Body of pancreas (tissue), 4 donors: ENCODE data around the gene RASGRF2. TPM values are rescaled to one million over a fixed set of nuclear protein-coding genes. Genes with fewer than 3 reads are reported as not detected.

Source experiments
- ATAC-seq: fragments of 150-250 bp; one replicate; pipeline ENCODE4 v1.9.1; 2016
- DNase-seq, 4 donors: peaks; one replicate each; pipeline ENCODE4 v3.0.0-alpha.2; 2019
- H3K27ac ChIP-seq, 4 donors: fragments of 200-600 bp; sonication (generic); 1 replicate in 3 of 4; 2 replicates in 1 of 4; pipeline versions ENCODE4 v1.5.1 to v1.6.1; 2016 to 2019; ENCODE audit warnings: mild to moderate bottlenecking in 1 of 4, mixed read lengths in 1 of 4, moderate library complexity in 1 of 4
- H3K27me3 ChIP-seq, 2 donors: fragments of 200-600 bp; sonication (generic); one replicate each; pipeline ENCODE4 v1.6.0; 2016; ENCODE audit warnings: mild to moderate bottlenecking in 1 of 2
- H3K36me3 ChIP-seq, 2 donors: fragments of 200-600 bp; sonication (generic); replicated peaks in 1 of 2; 2 replicates each; pipeline ENCODE4 v1.5.1; 2016; ENCODE audit warnings: low read depth in 2 of 2; ENCODE audit not compliant: insufficient read depth in 1 of 2
- H3K4me1 ChIP-seq: fragments of 200-600 bp; sonication (generic); one replicate; pipeline ENCODE4 v1.6.0; 2016
- H3K4me3 ChIP-seq, 2 donors: fragments of 200-600 bp; sonication (generic); 1 replicate in 1 of 2; 2 replicates in 1 of 2; pipeline ENCODE4 v1.5.1; 2016 to 2019
- H3K9me3 ChIP-seq, 3 donors: fragments of 200-600 bp; sonication (generic); 1 replicate in 2 of 3; 2 replicates in 1 of 3; pipeline ENCODE4 v1.5.1; 2016
- CTCF ChIP-seq, 7 experiments: fragments of 450-650 bp in 4 of 7; fragments of 200-600 bp in 3 of 7; sonication (generic) in 3 of 7; IDR thresholded peaks; one replicate each; pipeline ENCODE4 v1.5.1; 2016 to 2019; ENCODE audit warnings: antibody characterized with exemption in 7 of 7
- POLR2A ChIP-seq, 3 donors: fragments of 450-650 bp; IDR thresholded peaks; one replicate each; pipeline ENCODE4 v1.6.1; 2016; ENCODE audit warnings: antibody characterized with exemption in 3 of 3, mild to moderate bottlenecking in 2 of 3
- WGBS, 2 donors: methylation state at CpG; one replicate each; pipeline ENCODE4 v1.1.5; 2017; 5-methylcytosine and 5-hydroxymethylcytosine counted together
- intact Hi-C: fragments of 100-400 bp; cut with DNase I; formaldehyde crosslinking; loops from one replicate; pipeline ENCODE4 v1.15.1; 2023
- total RNA-seq, 2 donors: library from RNA; depleted of rRNA; stranded (reverse); fragments of >200 nt; gene quantifications; one replicate each; pipeline ENCODE4 v1.1.0, GENCODE V29; 2016

The RASGRF2 gene
- total RNA-seq, 2 donors from 2014 or later = 1.6 to 3.6 TPM

- ATAC-seq (no peak), DNase-seq (no peak)
- H3K4me3 ChIP-seq = no peak overlapping the region
- no peak overlapping the region for H3K27ac ChIP-seq
- H3K9me3 ChIP-seq = no peaks in the 10 kb centered on the region
- no peaks in the 10 kb centered on the region for H3K27me3 ChIP-seq
- intact Hi-C loops = no loop called here
- no peaks in the 10 kb centered on the region for H3K36me3 ChIP-seq
- WGBS, 2 donors = 63 to 69% methylated on average over 2 of the region's 2 CpGs
- no peak for TF ChIP-seq CTCF (IDR thresholded peaks at IDR 0.05)
- no peak for TF ChIP-seq POLR2A (IDR thresholded peaks at IDR 0.05)
- no peaks in the 10 kb centered on the region for H3K4me1 ChIP-seq
Observed at GRCh38 chr5:81093536-81094196, 133.5 kb downstream of the RASGRF2 start.

GRCh38 chr5:81095835-81096234, 135.7 kb downstream of the RASGRF2 start:
- no peaks in the 10 kb centered on the region for H3K27me3 ChIP-seq
- ATAC-seq (no peak), DNase-seq (no peak)
- H3K4me1 ChIP-seq = no peaks in the 10 kb centered on the region
- H3K27ac ChIP-seq = no peak overlapping the region
- H3K4me3 ChIP-seq = no peak overlapping the region
- no peaks in the 10 kb centered on the region for H3K9me3 ChIP-seq
- H3K36me3 ChIP-seq = no peaks in the 10 kb centered on the region
- TF ChIP-seq CTCF (IDR thresholded peaks at IDR 0.05) = no peak
- no peak for TF ChIP-seq POLR2A (IDR thresholded peaks at IDR 0.05)
- 100% methylated on average over 1 of the region's 1 CpG for WGBS, 2 donors
- intact Hi-C loops = no loop called here

GRCh38 chr5:81097713-81098112, 137.6 kb downstream of the RASGRF2 start:
- WGBS, 2 donors = 69 to 79% methylated on average over 3 of the region's 3 CpGs

GRCh38 chr5:81105261-81105877, 145.2 kb downstream of the RASGRF2 start:
- H3K9me3 ChIP-seq = no peaks in the 10 kb centered on the region
- intact Hi-C loops = no loop called here
- H3K27ac ChIP-seq = no peak overlapping the region
- ATAC-seq = no peak
- H3K27me3 ChIP-seq = no peaks in the 10 kb centered on the region
- H3K4me1 ChIP-seq = no peaks in the 10 kb centered on the region
- no peak overlapping the region for H3K4me3 ChIP-seq
- 55 to 61% methylated on average over 5 of the region's 5 CpGs for WGBS, 2 donors
- no peak for DNase-seq
- TF ChIP-seq CTCF (IDR thresholded peaks at IDR 0.05) = no peak
- no peak for TF ChIP-seq POLR2A (IDR thresholded peaks at IDR 0.05)
- no peaks in the 10 kb centered on the region for H3K36me3 ChIP-seq

More at GRCh38 chr5:81097713-81098112, 137.6 kb downstream of the RASGRF2 start:
- Histone ChIP-seq H3K27ac (no peak overlapping the region), H3K4me1 (no peaks in the 10 kb centered on the region), H3K9me3 (no peaks in the 10 kb centered on the region), H3K4me3 (no peak overlapping the region), H3K27me3 (no peaks in the 10 kb centered on the region), H3K36me3 (no peaks in the 10 kb centered on the region)
- DNase-seq (no peak), ATAC-seq (no peak)
- intact Hi-C loops = no loop called here
- TF ChIP-seq CTCF (IDR thresholded peaks at IDR 0.05) (no peak), POLR2A (IDR thresholded peaks at IDR 0.05) (no peak)

GRCh38 chr5:81115261-81115660, 155.1 kb downstream of the RASGRF2 start:
- Histone ChIP-seq H3K9me3 (no peaks in the 10 kb centered on the region), H3K4me1 (no peaks in the 10 kb centered on the region), H3K27ac (no peak overlapping the region), H3K36me3 (no peaks in the 10 kb centered on the region), H3K4me3 (no peak overlapping the region), H3K27me3 (no peaks in the 10 kb centered on the region)
- ATAC-seq (no peak), DNase-seq (no peak)
- TF ChIP-seq CTCF (IDR thresholded peaks at IDR 0.05) (no peak), POLR2A (IDR thresholded peaks at IDR 0.05) (no peak)
- intact Hi-C loops = no loop called here
- WGBS, 2 donors = 57 to 69% methylated on average over 4 of the region's 4 CpGs
